ENCODE measurements around the gene ROR1. TPM values are rescaled to one million over a fixed set of nuclear protein-coding genes. Genes with fewer than 3 reads are reported as not detected.

Gene ROR1
- total and polyA plus RNA-seq, 2 donors (not counting 3 experiments of a cell fraction or from before 2014, with no cell fraction given), result 2.6 to 3.5 TPM

DNA sequence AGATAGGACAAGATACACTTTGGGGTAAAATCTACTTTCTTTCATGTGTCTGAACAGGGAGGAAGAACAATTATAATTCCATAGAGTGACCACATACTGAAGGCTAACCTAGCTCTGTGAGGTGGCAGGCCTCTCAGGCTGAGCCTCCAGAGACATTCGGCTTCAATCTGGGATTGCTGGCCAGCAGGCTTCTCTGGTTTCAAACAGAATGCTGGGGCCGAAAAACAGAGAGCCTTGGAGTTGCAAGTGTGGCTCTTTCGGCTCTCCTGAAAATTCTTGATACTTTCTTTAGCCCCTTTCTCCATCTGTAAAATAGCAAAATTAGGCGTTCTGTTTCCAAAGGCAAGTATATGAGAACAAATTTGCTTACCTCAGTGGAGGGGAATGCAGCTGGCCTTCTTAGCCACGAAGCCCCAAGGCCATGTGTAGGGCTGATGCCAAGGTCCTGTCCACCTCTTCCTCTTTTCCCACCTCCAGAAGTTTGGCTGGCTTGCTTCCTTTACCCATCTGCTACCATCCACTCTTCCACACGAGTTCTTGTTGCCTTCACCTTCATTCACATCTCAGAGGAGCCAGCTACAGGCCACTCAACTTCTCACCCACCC is 399.6 kb downstream of the ROR1 start:
- ChIA-PET POLR2A (no interaction called here), CTCF (interaction anchor here (1.0 to 1.3 kb wide), 3 partner anchors 9 to 399 kb away, joined by 3 to 5 read pairs (median 3); partner anchors contain the start of gene ROR1)
- H3K36me3 ChIP-seq (ENCODE audit: control insufficient read depth in 2 of 2, extremely low read depth in 1 of 2, insufficient read depth in 2 of 2, low read length in 2 of 2), result no peaks in the 10 kb centered on the region
- intact Hi-C loops (cut with micrococcal nuclease) (loop anchor here (5.0 kb wide), 1 partner anchor 69 kb away; no protein-coding TSS in a partner anchor), dilution Hi-C loops (cut with MboI; ENCODE audit: extremely low pct_ligation_motif_present, low sequenced_read_pairs) (no loop called here)
- no peak overlapping the region for H3K9ac ChIP-seq (replicated peaks; ENCODE audit: extremely low read depth, insufficient read depth, low read length)
- BruUV-seq (replicated peaks), result no TSS peak
- no peaks in the 10 kb centered on the region for H3K79me2 ChIP-seq (ENCODE audit: control insufficient read depth, insufficient read depth, low read length)
- H3K4me3 ChIP-seq (replicated peaks in 1 of 3; ENCODE audit: insufficient read depth in 1 of 3, low read depth in 1 of 3, low read length in 3 of 3), result no peak overlapping the region
- H2AFZ ChIP-seq (ENCODE audit: low read depth, low read length), result no peak overlapping the region
- no peak overlapping the region for H3K4me2 ChIP-seq (ENCODE audit: insufficient read depth, low read length)
- H3K27me3 ChIP-seq (ENCODE audit: control insufficient read depth in 2 of 2, insufficient read depth in 2 of 2, low read length in 2 of 2), result no peaks in the 10 kb centered on the region
- H4K20me1 ChIP-seq (replicated peaks; ENCODE audit: control insufficient read depth, extremely low read depth, insufficient read depth, low read length), result no peaks in the 10 kb centered on the region
- FAIRE-seq, result no peak
- no peak overlapping the region for H3K27ac ChIP-seq (ENCODE audit: insufficient read depth, low read depth, low read length)
- H3K9me1 ChIP-seq (replicated peaks; ENCODE audit: control insufficient read depth, extremely low read depth, insufficient read depth, low read length), result no peaks in the 10 kb centered on the region
- H3K4me1 ChIP-seq (ENCODE audit: control insufficient read depth, extremely low read depth, insufficient read depth, low read length), result peaks cover 14% of the 10 kb centered on the region
- DNase-seq (ENCODE audit: low read depth, low spot score), result no peak
- TF ChIP-seq GATA2 (IDR thresholded peaks at IDR 0.05; ENCODE audit: insufficient read depth, insufficient read length, low read depth, low read length) (no peak), MYC (IDR thresholded peaks at IDR 0.05; ENCODE audit: low read depth, low read length) (no peak), EZH2 (IDR thresholded peaks at IDR 0.05; ENCODE audit: borderline replicate concordance, low read depth, low read length, severe bottlenecking) (no peak), POLR2AphosphoS5 (IDR thresholded peaks at IDR 0.05; ENCODE audit: insufficient read depth, low read depth, low read length) (no peak), FOS (IDR thresholded peaks at IDR 0.05; ENCODE audit: borderline replicate concordance, insufficient read depth, low read length) (no peak), JUN (IDR thresholded peaks at IDR 0.05; ENCODE audit: borderline replicate concordance, insufficient read depth, insufficient read length, low read depth) (no peak), POLR2A (IDR thresholded peaks at IDR 0.05; ENCODE audit: low read depth, low read length) (no peak)
- TF ChIP-seq, protein P1, sequence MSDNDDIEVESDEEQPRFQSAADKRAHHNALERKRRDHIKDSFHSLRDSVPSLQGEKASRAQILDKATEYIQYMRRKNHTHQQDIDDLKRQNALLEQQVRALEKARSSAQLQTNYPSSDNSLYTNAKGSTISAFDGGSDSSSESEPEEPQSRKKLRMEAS (IDR thresholded peaks at IDR 0.05; ENCODE audit: insufficient read depth, insufficient read length), result no peak
- TF ChIP-seq, protein P2, sequence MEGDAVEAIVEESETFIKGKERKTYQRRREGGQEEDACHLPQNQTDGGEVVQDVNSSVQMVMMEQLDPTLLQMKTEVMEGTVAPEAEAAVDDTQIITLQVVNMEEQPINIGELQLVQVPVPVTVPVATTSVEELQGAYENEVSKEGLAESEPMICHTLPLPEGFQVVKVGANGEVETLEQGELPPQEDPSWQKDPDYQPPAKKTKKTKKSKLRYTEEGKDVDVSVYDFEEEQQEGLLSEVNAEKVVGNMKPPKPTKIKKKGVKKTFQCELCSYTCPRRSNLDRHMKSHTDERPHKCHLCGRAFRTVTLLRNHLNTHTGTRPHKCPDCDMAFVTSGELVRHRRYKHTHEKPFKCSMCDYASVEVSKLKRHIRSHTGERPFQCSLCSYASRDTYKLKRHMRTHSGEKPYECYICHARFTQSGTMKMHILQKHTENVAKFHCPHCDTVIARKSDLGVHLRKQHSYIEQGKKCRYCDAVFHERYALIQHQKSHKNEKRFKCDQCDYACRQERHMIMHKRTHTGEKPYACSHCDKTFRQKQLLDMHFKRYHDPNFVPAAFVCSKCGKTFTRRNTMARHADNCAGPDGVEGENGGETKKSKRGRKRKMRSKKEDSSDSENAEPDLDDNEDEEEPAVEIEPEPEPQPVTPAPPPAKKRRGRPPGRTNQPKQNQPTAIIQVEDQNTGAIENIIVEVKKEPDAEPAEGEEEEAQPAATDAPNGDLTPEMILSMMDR (IDR thresholded peaks at IDR 0.05; ENCODE audit: extremely low read depth in 1 of 2, insufficient read depth in 1 of 2, low read depth in 1 of 2, low read length in 2 of 2), result no peak
- H3K9me3 ChIP-seq (replicated peaks; ENCODE audit: control insufficient read depth, insufficient read depth, low read length), result no peaks in the 10 kb centered on the region

Data from endothelial cell of umbilical vein (primary cell).